K562 (cell line): ENCODE measurements around the gene MAN1B1.

Experiments
- BHLHE40 ChIP-seq: IDR thresholded peaks from 2 replicates; pipeline ENCODE4 v1.6.1; 2011; ENCODE audit warnings: low read length, improper control_type of control experiment
- CTCF ChIP-seq, 3 experiments: IDR thresholded peaks in 2 of 3; conservative IDR thresholded peaks in 1 of 3; 2 replicates each; pipeline ENCODE4 v1.5.1; 2011 to 2012; ENCODE audit warnings: low read length in 3 of 3, mild to moderate bottlenecking in 3 of 3, control low read depth in 2 of 3, improper control_type of control experiment in 1 of 3, inconsistent platforms in 1 of 3, low read depth in 1 of 3, mixed read lengths in 1 of 3, moderate library complexity in 1 of 3; ENCODE audit not compliant: insufficient read depth in 2 of 3
- ETV5 ChIP-seq: sonication (generic); formaldehyde crosslinking; IDR thresholded peaks from 2 replicates; pipeline ENCODE4 v1.4.0; 2020; ENCODE audit warnings: low read depth, mild to moderate bottlenecking, missing genetic modification reagents
- NR1H2 ChIP-seq: sonication (generic); formaldehyde crosslinking; IDR thresholded peaks from 2 replicates; pipeline ENCODE4 v1.4.0; 2020; ENCODE audit warnings: mild to moderate bottlenecking, missing genetic modification reagents
- U2AF2 ChIP-seq: fragments of 200-400 bp; formaldehyde crosslinking; optimal IDR thresholded peaks from 2 replicates; pipeline ENCODE3; 2017; ENCODE audit warnings: low read depth, mild to moderate bottlenecking, low read length
- ZNF175 ChIP-seq: fragments of 200-800 bp; sonication (Bioruptor generic); IDR thresholded peaks from 2 replicates; pipeline ENCODE4 v1.6.1; 2016; ENCODE audit warnings: low read depth, mild to moderate bottlenecking, missing genetic modification characterization, missing compliant biosample characterization

GRCh38 chr9:137063311-137064026, 23.3 kb upstream of the MAN1B1 start:
- TF ChIP-seq NR1H2 (CRISPR knock-in tag) = no peak
- TF ChIP-seq U2AF2 = no peak
- TF ChIP-seq ETV5 (CRISPR knock-in tag) = no peak
- TF ChIP-seq CTCF (IDR thresholded peaks at IDR 0.05 in 2 of 3, conservative IDR thresholded peaks at IDR 0.05 in 1 of 3; ENCODE audit: insufficient read depth in 2 of 3, low read depth in 1 of 3, low read length in 3 of 3) = no peak
- TF ChIP-seq BHLHE40 = no peak
- TF ChIP-seq ZNF175 (CRISPR knock-in tag) = no peak
